Lung (tissue), 12 donors: ENCODE data around the gene CCND1. TPM values are rescaled to one million over a fixed set of nuclear protein-coding genes. Genes with fewer than 3 reads are reported as not detected.

Experiments used
- ATAC-seq: fragments of 200-7000 bp; cut with Tn5 transposase; one replicate; pipeline ENCODE4 v1.9.1; 2020; ENCODE audit warnings: moderate number of reproducible peaks; ENCODE audit not compliant: insufficient read depth, low FRiP score
- DNase-seq, 3 donors: peaks; one replicate each; pipeline ENCODE4 v3.0.0-alpha.2; 2013 to 2017
- H3K27ac ChIP-seq, 2 donors: one replicate each; pipeline ENCODE4 v1.5.1; 2013; ENCODE audit warnings: mild to moderate bottlenecking in 2 of 2, moderate library complexity in 2 of 2, control low read depth in 1 of 2, inconsistent platforms in 1 of 2, low read depth in 1 of 2, low read length in 1 of 2
- H3K27me3 ChIP-seq, 3 donors: one replicate each; pipeline ENCODE4 v1.5.1; 2013; ENCODE audit warnings: low read length in 2 of 3; ENCODE audit not compliant: control insufficient read depth in 3 of 3, insufficient read depth in 3 of 3
- H3K36me3 ChIP-seq, 4 donors: one replicate each; pipeline ENCODE4 v1.5.1; 2013; ENCODE audit warnings: low read length in 4 of 4, mild to moderate bottlenecking in 1 of 4, moderate library complexity in 1 of 4; ENCODE audit not compliant: control insufficient read depth in 4 of 4, insufficient read depth in 4 of 4
- H3K4me1 ChIP-seq, 5 donors: one replicate each; pipeline ENCODE4 v1.5.1; 2013; ENCODE audit warnings: low read length in 5 of 5, mild to moderate bottlenecking in 2 of 5, moderate library complexity in 1 of 5; ENCODE audit not compliant: control insufficient read depth in 5 of 5, insufficient read depth in 5 of 5
- H3K4me3 ChIP-seq: one replicate; pipeline ENCODE4 v1.5.1; 2013; ENCODE audit warnings: mild to moderate bottlenecking, control low read depth, moderate library complexity
- H3K9ac ChIP-seq, 2 donors: one replicate each; pipeline ENCODE4 v1.5.1; 2013; ENCODE audit warnings: low read length in 2 of 2, control low read depth in 1 of 2; ENCODE audit not compliant: insufficient read depth in 1 of 2
- H3K9me3 ChIP-seq, 4 donors: one replicate each; pipeline ENCODE4 v1.5.1; 2013; ENCODE audit warnings: low read length in 3 of 4, mild to moderate bottlenecking in 1 of 4, moderate library complexity in 1 of 4; ENCODE audit not compliant: control insufficient read depth in 4 of 4, insufficient read depth in 3 of 4
- CTCF ChIP-seq: IDR thresholded peaks from 2 replicates; pipeline ENCODE4 v1.5.1; 2012; ENCODE audit warnings: mild to moderate bottlenecking; ENCODE audit errors: control extremely low read depth, extremely low read depth
- WGBS, 2 donors: extraction: QIAGEN DNeasy Blood & Tissue Kit; methylation state at CpG; one replicate each; pipeline ENCODE4 v1.1.7; 2013; 5-methylcytosine and 5-hydroxymethylcytosine counted together
- polyA plus RNA-seq, 2 donors: library from polyadenylated mRNA; stranded (reverse); fragments of 200-250 nt; gene quantifications; one replicate each; pipeline ENCODE4 v1.2.1, GENCODE V29; 2013
- total RNA-seq, 2 donors: library from RNA; depleted of rRNA in 1 of 2; stranded (reverse); fragments of >200 nt in 1 of 2; gene quantifications; one replicate each; pipeline ENCODE4 v1.2.1, GENCODE V29; 2014 to 2021
- donor health status: control.
- donor health status: control.
- donor health status: Bipolar disorder and iron deficiency.
- donor health status: healthy.
- donor health status: DM: yes; HTN: yes; CAD: no.

The CCND1 gene
- total and polyA plus RNA-seq, 4 donors, result 32.1 to 190 (median 84.3) TPM

- Histone ChIP-seq H3K27me3 (peaks cover 0 to 4% (median 0%) of the 10 kb centered on the region in 3 donors), H3K9ac (no peak overlapping the region), H3K9me3 (no peaks in the 10 kb centered on the region), H3K27ac (peak overlapping the region; percentile 36 to 50), H3K4me1 (peaks cover 0 to 34% (median 9%) of the 10 kb centered on the region in 5 donors), H3K4me3 (no peak overlapping the region), H3K36me3 (peaks cover 0 to 8% (median 0%) of the 10 kb centered on the region in 4 donors)
- peak; percentile 84 to 86 (median 85) for DNase-seq
- ATAC-seq, result no peak
- 2% methylated on average over 67 to 78 of the region's 78 CpGs for WGBS, 2 donors
- no peak for TF ChIP-seq CTCF
Observed at GRCh38 chr11:69637941-69638871, 2.8 kb upstream of the CCND1 start.

- peak overlapping the region; percentile 68 to 78 for H3K27ac ChIP-seq
- H3K9ac ChIP-seq, result no peak overlapping the region
- TF ChIP-seq CTCF, result no peak
- ATAC-seq (peak; percentile 56), DNase-seq (peak; percentile 98)
- peaks cover 0 to 17% (median under 1%) of the 10 kb centered on the region in 4 donors for H3K36me3 ChIP-seq
- 1% methylated on average over 63 to 64 of the region's 64 CpGs for WGBS, 2 donors
- H3K4me1 ChIP-seq, result peaks cover 0 to 42% (median 15%) of the 10 kb centered on the region in 5 donors
- no peaks in the 10 kb centered on the region for H3K9me3 ChIP-seq
- H3K27me3 ChIP-seq, result peaks cover 0 to 4% (median 0%) of the 10 kb centered on the region in 3 donors
- H3K4me3 ChIP-seq, result peak overlapping the region; percentile 10
Observed at GRCh38 chr11:69638941-69639681, 1.8 kb upstream of the CCND1 start.

- Histone ChIP-seq H3K27me3 (peaks cover 0 to 4% (median 0%) of the 10 kb centered on the region in 3 donors), H3K36me3 (peaks cover 0 to 24% (median 2%) of the 10 kb centered on the region in 4 donors), H3K4me3 (no peak overlapping the region), H3K9me3 (no peaks in the 10 kb centered on the region), H3K9ac (peak overlapping the region in 1 of 2 donors; percentile 4), H3K27ac (no peak overlapping the region), H3K4me1 (peaks cover 0 to 49% (median 20%) of the 10 kb centered on the region in 5 donors)
- WGBS, 2 donors, result 7 to 14% methylated on average over 9 of the region's 9 CpGs
- DNase-seq (no peak), ATAC-seq (no peak)
- TF ChIP-seq CTCF, result no peak
Observed at GRCh38 chr11:69639831-69640230, 1.1 kb upstream of the CCND1 start.
